GM19372 (cell line): ENCODE results near the gene DDX10.
A peak's percentile ranks its signal among the peaks of the same experiment; 100 is the strongest.
"Not testable (repeated sequence)": the region's sequence is repeated elsewhere in the genome, so short reads cannot be mapped to it uniquely, and the experiment has no call there.

ENCODE experiments used
- ATAC-seq: cut with Tn5 transposase; IDR thresholded peaks from one replicate; pipeline ENCODE4 v1.9.1; 2021; ENCODE audit warnings: mild to moderate bottlenecking, low read depth, moderate library complexity; ENCODE audit not compliant: unreplicated experiment

DDX10 gene

DNA sequence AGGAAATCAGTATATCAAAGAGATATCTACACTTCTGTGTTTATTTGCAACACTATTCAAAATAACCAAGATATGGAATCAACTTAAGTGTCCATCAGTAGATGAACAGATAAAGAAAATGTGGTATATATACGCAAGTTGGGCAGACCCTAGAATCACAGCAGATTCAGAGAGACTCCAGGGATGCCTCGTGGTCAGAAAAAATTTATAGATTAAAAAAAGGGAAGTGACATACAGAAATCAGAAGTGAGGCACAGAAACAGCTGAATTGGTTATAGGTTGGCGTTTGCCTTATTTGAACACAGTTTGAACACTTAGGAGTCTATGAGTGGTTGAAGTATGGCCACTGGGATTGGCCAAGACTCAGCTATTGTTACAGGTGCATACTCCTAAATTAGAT lies 10.8 kb upstream of the DDX10 start:
- not testable (repeated sequence) for ATAC-seq

DNA sequence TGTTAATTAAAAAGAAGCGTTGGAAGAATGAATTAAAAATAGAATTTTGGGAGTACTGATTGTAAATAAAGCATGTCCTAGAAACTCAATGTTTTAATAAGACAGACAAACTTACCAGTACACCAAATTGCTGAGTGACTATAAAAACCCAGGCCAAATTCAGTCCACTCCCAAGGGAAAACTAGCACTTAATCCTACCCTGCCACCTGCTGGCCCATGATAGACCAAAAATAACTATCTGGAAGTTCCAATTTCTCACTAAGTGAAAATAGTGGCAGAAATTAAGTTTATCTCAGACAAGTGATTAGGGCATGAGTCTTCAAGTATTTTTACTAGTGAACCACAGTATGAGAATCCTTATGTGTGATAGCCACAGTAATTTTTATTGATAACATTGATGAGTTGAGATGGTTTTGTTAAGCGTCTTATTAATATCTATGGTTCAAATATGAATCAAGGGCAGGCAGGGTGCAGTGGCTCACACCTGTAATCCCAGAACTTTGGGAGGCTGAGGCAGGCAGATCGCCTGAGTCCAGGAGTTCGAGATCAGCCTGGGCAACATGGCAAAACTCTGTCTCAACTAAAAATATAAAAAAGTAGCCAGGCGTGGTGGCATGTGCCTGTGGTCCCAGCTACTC lies 9.8 kb upstream of the DDX10 start:
- ATAC-seq, result no peak

DNA sequence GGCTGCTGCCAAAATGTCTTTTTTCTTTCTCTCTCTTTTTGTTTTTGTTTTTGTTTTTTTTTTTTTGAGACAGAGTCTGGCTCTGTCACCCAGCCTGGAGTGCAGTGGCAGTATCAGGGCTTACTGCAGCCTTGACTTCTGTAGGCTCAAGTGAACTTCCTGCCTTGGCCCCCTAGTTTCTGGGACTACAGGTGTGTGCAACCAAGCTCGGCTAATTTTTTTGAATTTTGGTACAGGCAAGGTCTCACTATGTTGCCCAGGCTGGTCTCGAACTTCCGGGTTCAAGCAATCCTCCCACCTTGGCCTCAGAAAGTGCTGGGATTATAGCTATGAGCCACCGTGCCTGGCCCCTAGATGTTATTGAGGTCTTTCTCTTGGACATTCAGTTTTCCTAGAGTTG lies 2.2 kb upstream of the DDX10 start:
- ATAC-seq, result no peak

- peak; percentile 31 for ATAC-seq
Observed at GRCh38 chr11:108663154-108663877, 1.6 kb upstream of the DDX10 start.

GRCh38 chr11:108666373-108666772 lies 1.5 kb downstream of the DDX10 start:
- no peak for ATAC-seq

- ATAC-seq, result no peak
Observed at GRCh38 chr11:108669286-108669685, 4.4 kb downstream of the DDX10 start.

DNA sequence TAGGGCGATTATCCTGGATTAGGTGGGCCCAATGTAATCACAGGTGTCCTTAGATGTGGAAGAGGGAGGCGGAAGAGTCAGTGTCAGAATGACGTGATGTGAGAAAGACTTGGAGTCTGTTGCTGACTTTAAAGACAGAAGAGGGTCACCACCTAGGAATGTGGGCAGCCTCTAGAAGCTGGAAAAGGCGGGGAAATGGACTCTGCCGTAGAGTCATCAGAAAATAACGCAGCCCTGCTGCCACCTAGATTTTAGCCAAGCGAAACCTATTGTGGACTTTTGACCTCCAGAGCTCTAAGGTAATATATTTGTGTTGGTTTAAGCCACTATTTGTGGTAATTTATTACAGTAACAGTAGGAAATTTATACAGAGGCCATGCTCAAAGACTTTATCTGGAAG lies 4.8 kb downstream of the DDX10 start:
- no peak for ATAC-seq

GRCh38 chr11:108670451-108670850 lies 5.6 kb downstream of the DDX10 start:
- ATAC-seq, result no peak

DNA sequence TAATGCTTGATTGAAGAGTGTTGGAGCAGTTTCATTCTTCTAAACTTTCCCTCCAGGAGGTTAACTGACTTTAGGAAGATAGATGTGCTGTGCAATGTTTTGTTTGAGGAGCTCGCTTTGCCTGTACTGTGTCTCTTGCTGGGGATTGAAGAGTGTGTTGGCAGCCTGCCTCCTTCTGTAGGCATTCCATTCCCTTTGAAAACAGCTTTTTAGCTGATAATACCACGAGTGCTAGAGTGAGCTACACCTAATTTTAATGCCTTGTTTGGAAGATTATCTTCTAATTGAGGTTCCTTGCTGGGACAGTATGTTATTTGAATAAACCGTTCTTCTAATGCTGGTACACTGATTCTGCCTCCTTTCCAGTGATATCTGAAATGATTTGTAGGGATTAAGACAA lies 7.2 kb downstream of the DDX10 start:
- ATAC-seq, result no peak

- no peak for ATAC-seq
Observed at GRCh38 chr11:108672786-108673185, 7.9 kb downstream of the DDX10 start.

DNA sequence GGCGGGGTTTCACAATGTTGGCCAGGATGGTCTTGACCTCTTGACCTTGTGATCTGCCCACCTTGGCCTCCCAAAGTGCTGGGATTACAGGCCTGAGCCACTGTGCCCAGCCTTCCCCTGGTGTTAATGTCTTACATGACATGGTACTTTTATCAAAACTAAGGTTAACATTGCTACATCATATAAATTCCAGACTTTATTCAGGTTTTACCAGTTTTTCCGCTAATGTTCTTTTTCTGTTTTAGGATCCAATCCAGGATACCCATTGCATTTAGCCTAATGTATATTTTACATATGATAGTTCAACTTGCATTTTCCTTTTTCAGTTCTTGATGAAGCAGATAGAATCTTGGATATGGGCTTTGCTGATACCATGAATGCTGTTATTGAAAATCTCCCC lies 14.2 kb downstream of the DDX10 start:
- no peak for ATAC-seq

DNA sequence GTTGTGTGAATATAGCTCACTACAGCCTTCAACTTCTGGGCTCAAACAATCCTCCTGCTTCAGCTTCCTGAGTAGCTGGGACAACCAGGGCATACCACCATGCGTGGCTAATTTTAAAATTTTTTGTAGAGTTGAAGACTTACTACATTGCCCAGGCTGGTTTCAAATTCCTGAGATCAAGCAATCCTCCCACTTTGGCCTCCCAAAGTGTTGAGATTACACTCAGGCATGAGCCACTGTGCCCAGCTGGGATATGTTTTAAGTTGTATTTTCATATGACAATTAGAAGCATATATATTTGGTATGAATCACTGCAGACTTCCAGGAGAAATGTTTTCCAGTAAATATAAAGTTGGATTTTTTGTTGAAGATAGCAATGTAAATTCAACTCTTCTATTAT lies 15.4 kb downstream of the DDX10 start:
- ATAC-seq, result no peak

DNA sequence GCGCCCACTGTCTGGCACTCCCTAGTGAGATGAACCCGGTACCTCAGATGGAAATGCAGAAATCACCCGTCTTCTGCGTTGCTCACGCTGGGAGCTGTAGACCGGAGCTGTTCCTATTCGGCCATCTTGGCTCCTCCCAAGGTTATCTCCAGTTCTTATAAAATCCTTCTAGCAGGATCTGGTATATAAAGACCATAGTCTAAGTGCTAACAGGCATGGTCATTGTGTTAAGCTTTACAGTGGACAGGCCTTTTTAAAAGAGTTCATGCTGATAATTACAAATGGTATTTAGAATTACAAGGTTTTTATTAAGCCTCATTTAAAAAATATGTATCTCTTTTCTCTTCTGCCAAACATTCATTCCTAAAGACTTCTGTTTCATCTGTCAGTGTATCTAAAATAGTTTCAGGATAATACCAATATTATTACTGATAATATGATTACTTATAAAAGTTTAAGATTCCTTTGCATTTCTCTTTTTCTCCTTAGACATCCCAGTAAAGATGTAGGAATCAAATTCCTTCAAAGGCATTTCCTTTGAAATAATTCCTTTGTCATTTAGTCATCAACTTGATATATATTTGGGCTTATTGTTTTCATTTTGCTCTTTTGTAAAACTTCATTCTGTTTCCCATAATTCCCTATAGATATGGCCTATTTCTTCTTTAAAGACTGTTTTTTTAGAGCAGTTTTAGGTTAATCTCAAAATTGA lies 20.7 kb downstream of the DDX10 start:
- no peak for ATAC-seq

GRCh38 chr11:108693852-108694251 lies 29.0 kb downstream of the DDX10 start:
- ATAC-seq, result no peak

DNA sequence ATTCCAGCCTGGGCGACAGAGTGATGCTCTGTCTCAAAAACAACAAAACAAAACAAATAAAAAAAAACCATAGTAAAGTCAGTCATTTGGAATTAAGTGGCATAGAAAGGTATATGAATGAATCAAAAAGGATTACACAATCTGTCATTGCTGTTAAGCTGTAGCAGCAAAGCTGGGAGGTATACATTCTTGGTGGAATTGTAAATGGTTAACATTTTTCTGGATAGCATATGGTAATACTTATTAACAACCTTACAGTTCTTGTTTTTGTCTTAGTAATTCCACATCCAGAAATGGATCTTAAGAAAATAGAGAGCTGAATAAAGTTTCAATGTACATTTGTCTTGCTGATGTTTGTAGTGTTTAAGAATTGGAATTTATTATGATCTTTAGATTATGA lies 30.0 kb downstream of the DDX10 start:
- no peak for ATAC-seq

DNA sequence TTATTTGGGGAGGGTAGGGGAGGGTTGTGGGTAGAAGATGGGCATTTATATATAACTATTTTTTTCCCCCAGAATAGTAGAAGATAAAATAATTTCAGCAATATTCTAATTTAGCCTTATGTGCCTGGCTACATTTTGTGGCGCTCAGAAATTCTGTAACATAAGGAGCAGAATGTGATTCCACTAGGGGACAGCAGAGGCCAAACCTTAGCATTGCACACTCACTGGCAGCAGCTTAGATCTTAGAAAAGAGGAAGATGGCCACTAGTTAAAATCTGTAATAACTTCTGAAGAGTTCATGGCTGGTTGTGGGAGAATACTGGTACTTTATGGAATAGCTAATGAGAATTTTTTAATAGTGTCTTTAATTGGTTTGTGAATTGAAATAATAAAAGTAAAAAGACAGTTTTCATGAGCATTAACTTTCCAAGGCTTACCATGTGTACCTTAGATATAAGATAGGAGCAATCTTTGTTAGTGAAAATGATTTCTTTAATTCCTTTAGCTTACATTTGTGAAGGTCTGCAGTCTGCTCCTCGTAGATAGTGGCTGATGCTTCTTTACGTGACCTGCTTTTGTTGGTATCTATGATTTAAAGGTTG lies 33.1 kb downstream of the DDX10 start:
- peak; percentile 82 for ATAC-seq

- ATAC-seq, result peak; percentile 73
Observed at GRCh38 chr11:108698844-108699642, 34.2 kb downstream of the DDX10 start.

GRCh38 chr11:108703916-108704315 lies 39.0 kb downstream of the DDX10 start:
- ATAC-seq, result no peak

DNA sequence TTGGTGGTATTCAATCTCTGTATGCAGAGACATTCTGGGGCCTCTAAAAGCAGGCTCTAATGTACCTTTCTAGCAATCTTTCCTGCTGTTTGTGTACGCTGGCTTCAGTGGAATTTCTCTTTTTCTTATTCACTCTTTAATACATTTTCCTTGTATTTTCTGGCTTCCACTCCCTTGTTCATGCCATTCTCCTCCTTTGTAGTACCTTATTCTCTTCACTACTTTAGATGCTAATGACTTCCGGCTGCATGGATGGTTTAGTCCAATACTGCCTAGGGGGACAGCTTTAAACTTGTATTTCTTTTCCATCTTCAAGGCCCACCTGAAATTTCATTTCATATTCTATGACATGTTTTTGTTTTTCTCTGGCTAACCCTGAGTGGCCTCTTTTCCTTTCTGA lies 40.2 kb downstream of the DDX10 start:
- no peak for ATAC-seq

DNA sequence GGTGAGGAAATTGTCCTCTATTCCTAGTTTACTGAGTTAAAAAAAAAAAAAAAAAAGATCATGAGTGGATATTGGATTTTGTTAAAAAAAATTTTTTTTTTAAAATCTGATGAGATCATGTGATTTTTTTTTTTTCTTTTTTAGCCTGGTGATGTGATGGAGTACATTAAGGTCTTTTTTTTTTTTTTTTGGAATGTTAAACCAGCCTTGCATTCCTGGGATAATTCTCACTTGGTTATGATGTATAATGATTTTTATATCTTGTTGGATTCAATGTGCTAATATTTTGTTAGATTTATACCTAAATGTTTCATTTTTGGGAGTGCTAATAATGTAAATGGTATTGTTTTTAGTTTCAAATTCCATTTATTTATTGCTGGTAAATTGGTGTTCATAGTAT lies 43.3 kb downstream of the DDX10 start:
- no peak for ATAC-seq

DNA sequence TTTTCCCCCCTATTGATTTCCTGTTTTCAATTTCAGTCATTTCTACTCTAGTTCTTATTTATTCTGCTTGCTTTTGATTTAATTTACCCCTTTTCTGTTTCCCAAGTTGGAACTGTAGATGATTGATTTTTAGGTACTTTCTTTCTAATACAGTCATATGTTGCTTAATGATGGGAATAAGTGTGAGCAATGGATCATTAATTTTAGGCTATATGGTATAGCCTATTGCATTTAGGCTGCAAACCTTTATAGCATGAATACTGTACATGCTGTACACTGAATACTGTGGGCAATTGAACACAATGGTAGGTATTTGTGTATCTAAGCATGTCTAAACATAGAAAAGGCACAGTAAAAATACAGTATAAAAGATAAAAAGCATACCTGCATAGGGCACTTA lies 44.9 kb downstream of the DDX10 start:
- no peak for ATAC-seq
